Measurements from ENCODE around the gene CHP2.
"Not testable (repeated sequence)": the region's sequence is repeated elsewhere in the genome, so short reads cannot be mapped to it uniquely, and the experiment has no call there.

Gene CHP2

GRCh38 chr16:23754594-23755483 lies at the start of gene CHP2:
Gene CHP2, plus strand, starts transcription at chr16:23755026. Its CDS starts 24 bp downstream, at chr16:23755050.
- no peak for DNase-seq (ENCODE audit: low read depth in 2 of 2)

GRCh38 chr16:23705517-23705902 lies 49.3 kb upstream of the CHP2 start:
- no peak for DNase-seq (ENCODE audit: low read depth in 2 of 2)

- no peak for DNase-seq (ENCODE audit: low read depth in 2 of 2)
These were observed 48.4 kb upstream of the CHP2 start for GRCh38 chr16:23706439-23706838.

GRCh38 chr16:23709536-23709935 lies 45.3 kb upstream of the CHP2 start:
- no peak for DNase-seq (ENCODE audit: low read depth in 2 of 2)

GRCh38 chr16:23710008-23710407 lies 44.8 kb upstream of the CHP2 start:
- no peak for DNase-seq (ENCODE audit: low read depth in 2 of 2)

- no peak for DNase-seq (ENCODE audit: low read depth in 2 of 2)
These were observed 44.3 kb upstream of the CHP2 start for GRCh38 chr16:23710504-23710903.

- no peak for DNase-seq (ENCODE audit: low read depth in 2 of 2)
These were observed 43.0 kb upstream of the CHP2 start for GRCh38 chr16:23711785-23712184.

- no peak for DNase-seq (ENCODE audit: low read depth in 2 of 2)
These were observed 41.9 kb upstream of the CHP2 start, which contains the start of gene ERN2 for GRCh38 chr16:23712976-23713375. Gene ERN2, minus strand, starts transcription at chr16:23713222. Its CDS starts 35 bp downstream, at chr16:23713187.

- DNase-seq (ENCODE audit: low read depth in 2 of 2), result no peak
These were observed 38.3 kb upstream of the CHP2 start for GRCh38 chr16:23716484-23716883.

GRCh38 chr16:23722613-23723240 lies 32.1 kb upstream of the CHP2 start:
- DNase-seq (ENCODE audit: low read depth in 2 of 2), result not testable (repeated sequence)

GRCh38 chr16:23724096-23724784 lies 30.6 kb upstream of the CHP2 start:
- DNase-seq (ENCODE audit: low read depth in 2 of 2), result no peak

- no peak for DNase-seq (ENCODE audit: low read depth in 2 of 2)
These were observed 30.1 kb upstream of the CHP2 start for GRCh38 chr16:23724785-23725131.

- DNase-seq (ENCODE audit: low read depth in 2 of 2), result no peak
These were observed 28.1 kb upstream of the CHP2 start for GRCh38 chr16:23726710-23727109.

- no peak for DNase-seq (ENCODE audit: low read depth in 2 of 2)
These were observed 26.7 kb upstream of the CHP2 start for GRCh38 chr16:23728112-23728477.

GRCh38 chr16:23729503-23730424 lies 25.1 kb upstream of the CHP2 start:
- no peak for DNase-seq (ENCODE audit: low read depth in 2 of 2)

GRCh38 chr16:23734176-23734893 lies 20.5 kb upstream of the CHP2 start:
- DNase-seq (ENCODE audit: low read depth in 2 of 2), result no peak

GRCh38 chr16:23737423-23738028 lies 17.3 kb upstream of the CHP2 start:
- not testable (repeated sequence) for DNase-seq (ENCODE audit: low read depth in 2 of 2)

- DNase-seq (ENCODE audit: low read depth in 2 of 2), result no peak
These were observed 15.3 kb upstream of the CHP2 start for GRCh38 chr16:23739516-23739915.

GRCh38 chr16:23741675-23742303 lies 13.0 kb upstream of the CHP2 start:
- DNase-seq (ENCODE audit: low read depth in 2 of 2), result no peak

GRCh38 chr16:23742766-23743165 lies 12.1 kb upstream of the CHP2 start:
- no peak for DNase-seq (ENCODE audit: low read depth in 2 of 2)

Measured in stimulated activated CD8-positive, alpha-beta memory T cell treated with anti-CD3 and anti-CD28 coated beads, Interleukin-2, amount 100 ng/mL, for 1 hour (primary cell).